CMK (cell line): Measurements from ENCODE around the gene SEMA3C.
"Not testable (repeated sequence)": the region's sequence is repeated elsewhere in the genome, so short reads cannot be mapped to it uniquely, and the experiment has no call there.

Source experiments
- DNase-seq: peaks from one replicate; pipeline ENCODE4 v3.0.0-alpha.2; 2010; ENCODE audit warnings: low read depth

Gene SEMA3C

GRCh38 chr7:80926955-80927354 lies 8.1 kb upstream of the SEMA3C start:
- DNase-seq, result not testable (repeated sequence)

- no peak for DNase-seq
Measured at GRCh38 chr7:80924090-80924489, 5.2 kb upstream of the SEMA3C start.

- no peak for DNase-seq
Measured at GRCh38 chr7:80923211-80923612, 4.4 kb upstream of the SEMA3C start.

- DNase-seq, result no peak
Measured at GRCh38 chr7:80922253-80923049, 3.6 kb upstream of the SEMA3C start.

- DNase-seq, result no peak
Measured at GRCh38 chr7:80921130-80921529, 2.3 kb upstream of the SEMA3C start.

GRCh38 chr7:80918399-80918798 lies 452 bp downstream of the SEMA3C start:
- DNase-seq, result no peak

- no peak for DNase-seq
Measured at GRCh38 chr7:80916770-80917741, 1.8 kb downstream of the SEMA3C start.

GRCh38 chr7:80910228-80910627 lies 8.6 kb downstream of the SEMA3C start:
- no peak for DNase-seq

GRCh38 chr7:80908360-80908797 lies 10.5 kb downstream of the SEMA3C start:
- no peak for DNase-seq

GRCh38 chr7:80907612-80908011 lies 11.2 kb downstream of the SEMA3C start:
- DNase-seq, result no peak

- DNase-seq, result no peak
Measured at GRCh38 chr7:80907141-80907601, 11.7 kb downstream of the SEMA3C start.

GRCh38 chr7:80905334-80905733 lies 13.5 kb downstream of the SEMA3C start:
- DNase-seq, result no peak

- no peak for DNase-seq
Measured at GRCh38 chr7:80902716-80903308, 16.0 kb downstream of the SEMA3C start.

GRCh38 chr7:80902019-80902418 lies 16.8 kb downstream of the SEMA3C start:
- no peak for DNase-seq

GRCh38 chr7:80900583-80901576 lies 18.0 kb downstream of the SEMA3C start:
- no peak for DNase-seq

- no peak for DNase-seq
Measured at GRCh38 chr7:80896906-80897598, 21.8 kb downstream of the SEMA3C start.

- no peak for DNase-seq
Measured at GRCh38 chr7:80895056-80895455, 23.8 kb downstream of the SEMA3C start.

- DNase-seq, result no peak
Measured at GRCh38 chr7:80891259-80891544, 27.6 kb downstream of the SEMA3C start.

- no peak for DNase-seq
Measured at GRCh38 chr7:80890426-80891258, 28.2 kb downstream of the SEMA3C start.

GRCh38 chr7:80889525-80889924 lies 29.3 kb downstream of the SEMA3C start:
- no peak for DNase-seq
